MCF 10A (cell line): Measurements from ENCODE around the gene GPR25. TPM values are rescaled to one million over a fixed set of nuclear protein-coding genes. Genes with fewer than 3 reads are reported as not detected.

Experiments used
- BruUV-seq: library from RNA; stranded (reverse); fragments of 400-500 nt; replicated peaks from 2 replicates; lab custom pipeline; 2021; lab: Mats Ljungman, UMichigan
- CTCF ChIA-PET: fragments of 300-600 bp; sonication (Branson Sonifier 250); formaldehyde crosslinking; extraction: SDS; loops from one replicate; lab custom pipeline; 2021; ENCODE audit warnings: antibody characterized with exemption, inconsistent platforms; lab: Yijun Ruan, JAX
- POLR2A ChIA-PET: fragments of 300-600, 350-650 bp; sonication (Branson Sonifier 250); formaldehyde crosslinking; extraction: SDS; loops from one replicate; lab custom pipeline; 2020; ENCODE audit warnings: antibody characterized with exemption, inconsistent platforms; lab: Yijun Ruan, JAX
- DNase-seq: peaks from one replicate; pipeline ENCODE4 v3.0.0-alpha.2; 2018; ENCODE audit not compliant: unreplicated experiment
- H3K27ac Mint-ChIP-seq: one replicate; pipeline ENCODE4 v1.8.0; 2022; ENCODE audit warnings: mild to moderate bottlenecking, low read depth, mixed read lengths; ENCODE audit not compliant: unreplicated experiment
- H3K27me3 Mint-ChIP-seq: one replicate; pipeline ENCODE4 v1.8.0; 2022; ENCODE audit warnings: mixed read lengths; ENCODE audit not compliant: insufficient read depth, unreplicated experiment
- H3K36me3 Mint-ChIP-seq: one replicate; pipeline ENCODE4 v1.8.0; 2022; ENCODE audit warnings: mild to moderate bottlenecking, moderate library complexity, mixed read lengths; ENCODE audit not compliant: insufficient read depth, unreplicated experiment
- H3K4me1 Mint-ChIP-seq: one replicate; pipeline ENCODE4 v1.8.0; 2022; ENCODE audit warnings: mixed read lengths; ENCODE audit not compliant: insufficient read depth, unreplicated experiment
- H3K4me3 Mint-ChIP-seq: one replicate; pipeline ENCODE4 v1.8.0; 2022; ENCODE audit warnings: mild to moderate bottlenecking, moderate library complexity, mixed read lengths; ENCODE audit not compliant: unreplicated experiment
- H3K9me3 Mint-ChIP-seq: one replicate; pipeline ENCODE4 v1.8.0; 2022; ENCODE audit warnings: mixed read lengths; ENCODE audit not compliant: unreplicated experiment
- CTCF ChIP-seq: fragments of 200-600 bp; IDR thresholded peaks from one replicate; pipeline ENCODE4 v1.8.0; 2022; ENCODE audit warnings: antibody characterized with exemption, mild to moderate bottlenecking; ENCODE audit not compliant: unreplicated experiment
- intact Hi-C: fragments of 100-400 bp; cut with micrococcal nuclease; formaldehyde crosslinking; loops from 2 replicates; pipeline ENCODE4 v1.14.1; 2022
- total RNA-seq: library from RNA; stranded (reverse); gene quantifications from 2 replicates; pipeline ENCODE4 v1.2.3, GENCODE V29; 2022

Gene GPR25
- total RNA-seq, 1 experiment from 2014 or later, result 0.68 TPM

GRCh38 chr1:200873671-200874397 is 1.1 kb downstream of the GPR25 start:
- ChIA-PET CTCF (interaction anchor here (0.5 to 0.7 kb wide), 3 partner anchors 24 to 1398 kb away, joined by 3 to 5 read pairs (median 4); no protein-coding TSS in a partner anchor), POLR2A (no interaction called here)
- no peak for DNase-seq
- no peaks in the 10 kb centered on the region for H3K9me3 Mint-ChIP-seq
- no peak overlapping the region for H3K27ac Mint-ChIP-seq
- no TSS peak for BruUV-seq
- H3K27me3 Mint-ChIP-seq, result peaks cover 27% of the 10 kb centered on the region
- no peaks in the 10 kb centered on the region for H3K36me3 Mint-ChIP-seq
- no peaks in the 10 kb centered on the region for H3K4me1 Mint-ChIP-seq
- intact Hi-C loops, result no loop called here
- H3K4me3 Mint-ChIP-seq, result no peak overlapping the region
- no peak for TF ChIP-seq CTCF

- BruUV-seq, result no TSS peak
- no peak overlapping the region for H3K4me3 Mint-ChIP-seq
- no peaks in the 10 kb centered on the region for H3K36me3 Mint-ChIP-seq
- DNase-seq, result no peak
- intact Hi-C loops, result no loop called here
- ChIA-PET POLR2A (no interaction called here), CTCF (no interaction called here)
- H3K9me3 Mint-ChIP-seq, result no peaks in the 10 kb centered on the region
- H3K27me3 Mint-ChIP-seq, result peaks cover 27% of the 10 kb centered on the region
- H3K27ac Mint-ChIP-seq, result no peak overlapping the region
- H3K4me1 Mint-ChIP-seq, result no peaks in the 10 kb centered on the region
- TF ChIP-seq CTCF, result no peak
Observed at GRCh38 chr1:200874694-200875093, 1.9 kb downstream of the GPR25 start.

- ChIA-PET CTCF (interaction anchor here (1.0 to 4.2 kb wide), 4 partner anchors 16 to 253 kb away, joined by 3 to 20 read pairs (median 4); no protein-coding TSS in a partner anchor), POLR2A (interaction anchor here (0.6 to 1.0 kb wide), 2 partner anchors 13 to 288 kb away, joined by 3 read pairs; no protein-coding TSS in a partner anchor)
- DNase-seq, result no peak
- no TSS peak for BruUV-seq
- Mint-ChIP-seq H3K4me1 (no peaks in the 10 kb centered on the region), H3K9me3 (no peaks in the 10 kb centered on the region), H3K36me3 (no peaks in the 10 kb centered on the region), H3K27ac (no peak overlapping the region), H3K4me3 (no peak overlapping the region), H3K27me3 (peaks cover 27% of the 10 kb centered on the region)
- intact Hi-C loops, result no loop called here
- no peak for TF ChIP-seq CTCF
Observed at GRCh38 chr1:200875416-200875815, 2.6 kb downstream of the GPR25 start.

GRCh38 chr1:200877010-200877409 is 4.2 kb downstream of the GPR25 start:
- TF ChIP-seq CTCF, result no peak
- no peaks in the 10 kb centered on the region for H3K4me1 Mint-ChIP-seq
- no peak for DNase-seq
- H3K4me3 Mint-ChIP-seq, result no peak overlapping the region
- H3K9me3 Mint-ChIP-seq, result no peaks in the 10 kb centered on the region
- ChIA-PET CTCF (interaction anchor here (0.9 to 4.2 kb wide), 10 partner anchors 12 to 255 kb away, joined by 3 to 20 read pairs (median 6); no protein-coding TSS in a partner anchor), POLR2A (interaction anchor here (0.6 to 5.7 kb wide), 7 partner anchors 9 to 236 kb away, joined by 3 to 28 read pairs (median 3); partner anchors contain the start of gene INAVA)
- no peaks in the 10 kb centered on the region for H3K36me3 Mint-ChIP-seq
- H3K27me3 Mint-ChIP-seq, result peaks cover 27% of the 10 kb centered on the region
- no TSS peak for BruUV-seq
- H3K27ac Mint-ChIP-seq, result no peak overlapping the region
- intact Hi-C loops, result no loop called here
